Liver (tissue), 9 donors: Measurements from ENCODE around the gene BMPER. TPM values are rescaled to one million over a fixed set of nuclear protein-coding genes. Genes with fewer than 3 reads are reported as not detected.

Experiments
- DNase-seq: peaks from one replicate; pipeline ENCODE4 v3.0.0-alpha.2; 2017; ENCODE audit warnings: low spot score
- H3K27ac ChIP-seq, 2 donors: one replicate each; pipeline ENCODE4 v1.7.0; 2013; ENCODE audit warnings: inconsistent platforms in 2 of 2, low read length in 2 of 2, control low read depth in 1 of 2, low read depth in 1 of 2, mild to moderate bottlenecking in 1 of 2
- H3K27me3 ChIP-seq, 4 donors: one replicate each; pipeline versions ENCODE4 v1.6.1 to v1.7.0; 2013; ENCODE audit warnings: low read length in 3 of 4, inconsistent platforms in 1 of 4, mild to moderate bottlenecking in 1 of 4, moderate library complexity in 1 of 4; ENCODE audit not compliant: control insufficient read depth in 4 of 4, insufficient read depth in 4 of 4
- H3K36me3 ChIP-seq, 4 donors: one replicate each; pipeline versions ENCODE4 v1.6.1 to v1.7.0; 2013; ENCODE audit warnings: low read length in 3 of 4, mild to moderate bottlenecking in 3 of 4, low read depth in 1 of 4, moderate library complexity in 1 of 4; ENCODE audit not compliant: control insufficient read depth in 4 of 4, insufficient read depth in 3 of 4
- H3K4me1 ChIP-seq, 4 donors: one replicate each; pipeline versions ENCODE4 v1.6.1 to v1.7.0; 2013; ENCODE audit warnings: low read length in 3 of 4, mild to moderate bottlenecking in 3 of 4, moderate library complexity in 1 of 4; ENCODE audit not compliant: control insufficient read depth in 4 of 4, insufficient read depth in 4 of 4
- H3K4me3 ChIP-seq, 3 donors: one replicate each; pipeline versions ENCODE4 v1.6.1 to v1.7.0; 2013; ENCODE audit warnings: low read length in 3 of 3, control low read depth in 1 of 3, low read depth in 1 of 3, mild to moderate bottlenecking in 1 of 3
- H3K9ac ChIP-seq, 2 donors: one replicate each; pipeline ENCODE4 v1.7.0; 2013; ENCODE audit warnings: low read length in 2 of 2, mild to moderate bottlenecking in 2 of 2, moderate library complexity in 2 of 2, control low read depth in 1 of 2, low read depth in 1 of 2
- H3K9me3 ChIP-seq, 4 donors: one replicate each; pipeline versions ENCODE4 v1.6.1 to v1.7.0; 2013; ENCODE audit warnings: low read length in 3 of 4; ENCODE audit not compliant: control insufficient read depth in 4 of 4
- ATF3 ChIP-seq: IDR thresholded peaks from 2 replicates; pipeline ENCODE4 v1.6.1; 2016; ENCODE audit warnings: antibody characterized with exemption
- CTCF ChIP-seq: fragments of 150-350 bp; IDR thresholded peaks from 2 replicates; pipeline ENCODE4 v1.5.1; 2017; ENCODE audit warnings: improper control_type of control experiment, low read depth, low read length; ENCODE audit not compliant: missing input control
- EGR1 ChIP-seq, 2 donors: IDR thresholded peaks; 2 replicates each; pipeline ENCODE4 v1.6.1; 2016 to 2018; ENCODE audit warnings: antibody characterized with exemption in 2 of 2, low read depth in 2 of 2
- FOXA1 ChIP-seq: IDR thresholded peaks from 2 replicates; pipeline ENCODE4 v1.6.1; 2016; ENCODE audit warnings: antibody characterized with exemption
- FOXA2 ChIP-seq: IDR thresholded peaks from 2 replicates; pipeline ENCODE4 v1.6.1; 2016; ENCODE audit warnings: antibody characterized with exemption
- GABPA ChIP-seq, 2 donors: IDR thresholded peaks in 1 of 2; conservative IDR thresholded peaks in 1 of 2; 2 replicates each; pipeline ENCODE4 v1.6.1; 2016; ENCODE audit warnings: antibody characterized with exemption in 2 of 2, mild to moderate bottlenecking in 1 of 2, moderate library complexity in 1 of 2
- HNF4A ChIP-seq, 2 donors: conservative IDR thresholded peaks; 2 replicates each; pipeline ENCODE4 v1.6.1; 2016; ENCODE audit warnings: antibody characterized with exemption in 2 of 2, mild to moderate bottlenecking in 2 of 2
- HNF4G ChIP-seq: IDR thresholded peaks from 2 replicates; pipeline ENCODE4 v1.6.1; 2016; ENCODE audit warnings: antibody characterized with exemption
- JUND ChIP-seq, 2 donors: IDR thresholded peaks; 2 replicates each; pipeline ENCODE4 v1.6.1; 2016; ENCODE audit warnings: antibody characterized with exemption in 2 of 2
- MAX ChIP-seq: IDR thresholded peaks from 2 replicates; pipeline ENCODE4 v1.6.1; 2016; ENCODE audit warnings: antibody characterized with exemption
- RAD21 ChIP-seq, 2 donors: IDR thresholded peaks; 2 replicates each; pipeline ENCODE4 v1.6.1; 2016; ENCODE audit warnings: antibody characterized with exemption in 2 of 2, mild to moderate bottlenecking in 2 of 2
- REST ChIP-seq: IDR thresholded peaks from 2 replicates; pipeline ENCODE4 v1.6.1; 2016; ENCODE audit warnings: antibody characterized with exemption, mild to moderate bottlenecking
- RXRA ChIP-seq, 2 donors: IDR thresholded peaks; 2 replicates each; pipeline ENCODE4 v1.6.1; 2017 to 2018; ENCODE audit warnings: antibody characterized with exemption in 2 of 2, mild to moderate bottlenecking in 1 of 2
- SP1 ChIP-seq: IDR thresholded peaks from 2 replicates; pipeline ENCODE4 v1.6.1; 2018; ENCODE audit warnings: antibody characterized with exemption, mild to moderate bottlenecking
- TAF1 ChIP-seq: conservative IDR thresholded peaks from 2 replicates; pipeline ENCODE4 v1.6.1; 2016; ENCODE audit warnings: antibody characterized with exemption, mild to moderate bottlenecking
- YY1 ChIP-seq: IDR thresholded peaks from 2 replicates; pipeline ENCODE4 v1.6.1; 2016; ENCODE audit warnings: antibody characterized with exemption, mild to moderate bottlenecking
- ZBTB33 ChIP-seq: IDR thresholded peaks from 2 replicates; pipeline ENCODE4 v1.6.1; 2016; ENCODE audit warnings: antibody characterized with exemption
- WGBS: extraction: QIAGEN DNeasy Blood & Tissue Kit; methylation state at CpG from one replicate; pipeline ENCODE4 v1.1.7; 2013; 5-methylcytosine and 5-hydroxymethylcytosine counted together
- polyA plus RNA-seq, 2 donors: library from polyadenylated mRNA; stranded (reverse) in 1 of 2; unstranded in 1 of 2; fragments of 200-250 nt in 1 of 2; fragments of >200 nt in 1 of 2; fragmentation: Nextera tagmentation in 1 of 2; extraction: Ambion mirVana in 1 of 2; gene quantifications; one replicate each; pipeline versions ENCODE4 v1.2.1 to v1.2.3, GENCODE V29; 2013 to 2015
- total RNA-seq, 2 donors: library from RNA; depleted of rRNA; stranded (reverse); fragments of >200 nt; gene quantifications; one replicate each; pipeline ENCODE4 v1.2.3, GENCODE V29; 2014
- donor health status: healthy.
- donor health status: healthy.
- donor health status: healthy.
- donor health status: healthy.
- donor health status: healthy.

The BMPER gene
- total and polyA plus RNA-seq, 4 donors = 4.0 to 8.5 (median 6.2) TPM

GRCh38 chr7:34090816-34091215, 185.5 kb downstream of the BMPER start:
- no peaks in the 10 kb centered on the region for H3K36me3 ChIP-seq
- DNase-seq = no peak
- H3K9ac ChIP-seq = no peak overlapping the region
- no peak for TF ChIP-seq FOXA1
- TF ChIP-seq RXRA (IDR thresholded peaks at IDR 0.05) = no peak
- no peak for TF ChIP-seq GABPA (IDR thresholded peaks at IDR 0.05 in 1 of 2, conservative IDR thresholded peaks at IDR 0.05 in 1 of 2)
- no peak for TF ChIP-seq TAF1
- no peak for TF ChIP-seq SP1
- TF ChIP-seq HNF4G = no peak
- no peak for TF ChIP-seq RAD21 (IDR thresholded peaks at IDR 0.05)
- no peak for TF ChIP-seq MAX
- TF ChIP-seq REST = no peak
- TF ChIP-seq CTCF = no peak
- TF ChIP-seq HNF4A (conservative IDR thresholded peaks at IDR 0.05) = no peak
- no peak for TF ChIP-seq ZBTB33
- TF ChIP-seq FOXA2 = no peak
- no peak overlapping the region for H3K27ac ChIP-seq
- H3K9me3 ChIP-seq = no peaks in the 10 kb centered on the region
- no peak overlapping the region for H3K4me3 ChIP-seq
- peaks cover 0 to 4% (median 0%) of the 10 kb centered on the region in 4 donors for H3K27me3 ChIP-seq
- H3K4me1 ChIP-seq = no peaks in the 10 kb centered on the region
- 62% methylated on average over 5 of the region's 5 CpGs for WGBS

GRCh38 chr7:34091321-34091917, 186.1 kb downstream of the BMPER start:
- no peaks in the 10 kb centered on the region for H3K36me3 ChIP-seq
- no peak overlapping the region for H3K27ac ChIP-seq
- DNase-seq = no peak
- WGBS = 15% methylated on average over 4 of the region's 4 CpGs
- no peaks in the 10 kb centered on the region for H3K9me3 ChIP-seq
- H3K27me3 ChIP-seq = peaks cover 0 to 4% (median 0%) of the 10 kb centered on the region in 4 donors
- peaks cover 0 to 1% (median 0%) of the 10 kb centered on the region in 4 donors for H3K4me1 ChIP-seq
- H3K4me3 ChIP-seq = no peak overlapping the region
- H3K9ac ChIP-seq = no peak overlapping the region
- TF ChIP-seq RXRA (IDR thresholded peaks at IDR 0.05) = peak; percentile 3 to 33
- no peak for TF ChIP-seq HNF4A (conservative IDR thresholded peaks at IDR 0.05)
- no peak for TF ChIP-seq YY1
- TF ChIP-seq ATF3 = no peak
- no peak for TF ChIP-seq GABPA (IDR thresholded peaks at IDR 0.05 in 1 of 2, conservative IDR thresholded peaks at IDR 0.05 in 1 of 2)
- TF ChIP-seq JUND (IDR thresholded peaks at IDR 0.05) = no peak
- no peak for TF ChIP-seq MAX
- TF ChIP-seq ZBTB33 = no peak
- no peak for TF ChIP-seq TAF1
- TF ChIP-seq EGR1 (IDR thresholded peaks at IDR 0.05; ENCODE audit: low read depth in 2 of 2) = no peak
- no peak for TF ChIP-seq FOXA2
- TF ChIP-seq FOXA1 = no peak
- no peak for TF ChIP-seq SP1
- peak; percentile 84 to 88 for TF ChIP-seq RAD21 (IDR thresholded peaks at IDR 0.05)
- peak; percentile 66 for TF ChIP-seq CTCF
